ENCODE results near the gene ATPAF1. TPM values are rescaled to one million over a fixed set of nuclear protein-coding genes. Genes with fewer than 3 reads are reported as not detected.

ATPAF1 gene
- total and polyA plus RNA-seq, 9 of the 15 experiments (the other 6 are each of a cell fraction or from before 2014, with no cell fraction given) = 6.3 to 56.2 (median 27.4) TPM

DNA sequence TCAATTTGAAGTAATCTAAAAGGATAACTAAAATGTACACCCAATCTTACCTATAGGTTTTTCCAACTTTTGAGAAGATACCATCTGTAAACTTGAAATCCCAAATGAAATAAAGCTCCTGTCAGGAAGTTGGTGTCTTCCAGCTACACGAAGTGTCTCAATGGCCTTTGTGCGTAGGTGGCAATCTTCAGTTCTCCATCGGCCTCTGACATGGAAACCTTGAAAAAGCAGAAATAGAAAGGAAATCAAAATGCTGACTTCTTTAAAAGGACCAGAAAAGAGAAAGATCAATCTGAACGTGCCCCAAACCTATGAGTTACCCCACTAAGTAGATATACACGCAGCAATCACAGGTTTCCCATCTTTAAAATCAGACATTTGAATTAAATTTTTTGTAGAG is 74.1 kb downstream of the ATPAF1 start:
- WGBS (ENCODE audit: insufficient coverage, low coverage, missing lambda C conversion rate) = 89% methylated on average over 5 of the region's 5 CpGs
- Histone ChIP-seq H3K4me3 (no peak overlapping the region), H3K9me3 (replicated peaks; ENCODE audit: control insufficient read depth, insufficient read depth, low read depth, low read length) (no peaks in the 10 kb centered on the region), H3K27me3 (ENCODE audit: control insufficient read depth in 2 of 2, insufficient read depth in 2 of 2, low read length in 2 of 2) (no peaks in the 10 kb centered on the region), H3K36me3 (ENCODE audit: control insufficient read depth, insufficient read depth, low read length) (peaks cover 46% of the 10 kb centered on the region; the same call in 2 of the 3 replicates), H4K20me1 (replicated peaks; ENCODE audit: control insufficient read depth, insufficient read depth, low read length) (no peaks in the 10 kb centered on the region), H3K79me2 (ENCODE audit: control insufficient read depth, insufficient read depth, low read length) (peaks cover 2% of the 10 kb centered on the region; the same call in 1 of the 3 replicates), H3K4me1 (replicated peaks in 1 of 2; ENCODE audit: control insufficient read depth in 2 of 2, insufficient read depth in 2 of 2, low read length in 2 of 2) (peaks cover 11% of the 10 kb centered on the region in 2 experiments; a peak in 4 of 5 replicates), H3K27ac (ENCODE audit: extremely low read depth, low read depth, low read length) (no peak overlapping the region), H3K9me1 (ENCODE audit: control insufficient read depth, insufficient read depth, low read length) (no peaks in the 10 kb centered on the region), H3K9ac (ENCODE audit: insufficient read depth in 1 of 2, low read depth in 2 of 2, low read length in 2 of 2) (no peak overlapping the region), H2AFZ (ENCODE audit: low read depth, low read length) (no peak overlapping the region), H3K4me2 (ENCODE audit: insufficient read depth, low read length) (no peak overlapping the region)
- no peak for TF ChIP-seq SMARCA5 (IDR thresholded peaks at IDR 0.05)
- TF ChIP-seq, protein P1, sequence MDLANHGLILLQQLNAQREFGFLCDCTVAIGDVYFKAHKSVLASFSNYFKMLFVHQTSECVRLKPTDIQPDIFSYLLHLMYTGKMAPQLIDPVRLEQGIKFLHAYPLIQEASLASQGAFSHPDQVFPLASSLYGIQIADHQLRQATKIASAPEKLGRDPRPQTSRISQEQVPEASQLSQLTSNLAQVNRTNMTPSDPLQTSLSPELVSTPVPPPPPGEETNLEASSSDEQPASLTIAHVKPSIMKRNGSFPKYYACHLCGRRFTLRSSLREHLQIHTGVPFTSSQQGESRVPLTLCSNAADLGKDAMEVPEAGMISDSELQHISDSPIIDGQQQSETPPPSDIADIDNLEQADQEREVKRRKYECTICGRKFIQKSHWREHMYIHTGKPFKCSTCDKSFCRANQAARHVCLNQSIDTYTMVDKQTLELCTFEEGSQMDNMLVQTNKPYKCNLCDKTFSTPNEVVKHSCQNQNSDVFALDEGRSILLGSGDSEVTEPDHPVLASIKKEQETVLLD (IDR thresholded peaks at IDR 0.05) = no peak
- TF ChIP-seq MTA3 (IDR thresholded peaks at IDR 0.05; ENCODE audit: borderline replicate concordance) = no peak
- no peak for TF ChIP-seq PTRF (tag; IDR thresholded peaks at IDR 0.05)
- TF ChIP-seq, protein P2, sequence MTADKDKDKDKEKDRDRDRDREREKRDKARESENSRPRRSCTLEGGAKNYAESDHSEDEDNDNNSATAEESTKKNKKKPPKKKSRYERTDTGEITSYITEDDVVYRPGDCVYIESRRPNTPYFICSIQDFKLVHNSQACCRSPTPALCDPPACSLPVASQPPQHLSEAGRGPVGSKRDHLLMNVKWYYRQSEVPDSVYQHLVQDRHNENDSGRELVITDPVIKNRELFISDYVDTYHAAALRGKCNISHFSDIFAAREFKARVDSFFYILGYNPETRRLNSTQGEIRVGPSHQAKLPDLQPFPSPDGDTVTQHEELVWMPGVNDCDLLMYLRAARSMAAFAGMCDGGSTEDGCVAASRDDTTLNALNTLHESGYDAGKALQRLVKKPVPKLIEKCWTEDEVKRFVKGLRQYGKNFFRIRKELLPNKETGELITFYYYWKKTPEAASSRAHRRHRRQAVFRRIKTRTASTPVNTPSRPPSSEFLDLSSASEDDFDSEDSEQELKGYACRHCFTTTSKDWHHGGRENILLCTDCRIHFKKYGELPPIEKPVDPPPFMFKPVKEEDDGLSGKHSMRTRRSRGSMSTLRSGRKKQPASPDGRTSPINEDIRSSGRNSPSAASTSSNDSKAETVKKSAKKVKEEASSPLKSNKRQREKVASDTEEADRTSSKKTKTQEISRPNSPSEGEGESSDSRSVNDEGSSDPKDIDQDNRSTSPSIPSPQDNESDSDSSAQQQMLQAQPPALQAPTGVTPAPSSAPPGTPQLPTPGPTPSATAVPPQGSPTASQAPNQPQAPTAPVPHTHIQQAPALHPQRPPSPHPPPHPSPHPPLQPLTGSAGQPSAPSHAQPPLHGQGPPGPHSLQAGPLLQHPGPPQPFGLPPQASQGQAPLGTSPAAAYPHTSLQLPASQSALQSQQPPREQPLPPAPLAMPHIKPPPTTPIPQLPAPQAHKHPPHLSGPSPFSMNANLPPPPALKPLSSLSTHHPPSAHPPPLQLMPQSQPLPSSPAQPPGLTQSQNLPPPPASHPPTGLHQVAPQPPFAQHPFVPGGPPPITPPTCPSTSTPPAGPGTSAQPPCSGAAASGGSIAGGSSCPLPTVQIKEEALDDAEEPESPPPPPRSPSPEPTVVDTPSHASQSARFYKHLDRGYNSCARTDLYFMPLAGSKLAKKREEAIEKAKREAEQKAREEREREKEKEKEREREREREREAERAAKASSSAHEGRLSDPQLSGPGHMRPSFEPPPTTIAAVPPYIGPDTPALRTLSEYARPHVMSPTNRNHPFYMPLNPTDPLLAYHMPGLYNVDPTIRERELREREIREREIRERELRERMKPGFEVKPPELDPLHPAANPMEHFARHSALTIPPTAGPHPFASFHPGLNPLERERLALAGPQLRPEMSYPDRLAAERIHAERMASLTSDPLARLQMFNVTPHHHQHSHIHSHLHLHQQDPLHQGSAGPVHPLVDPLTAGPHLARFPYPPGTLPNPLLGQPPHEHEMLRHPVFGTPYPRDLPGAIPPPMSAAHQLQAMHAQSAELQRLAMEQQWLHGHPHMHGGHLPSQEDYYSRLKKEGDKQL (CRISPR knock-in tag; IDR thresholded peaks at IDR 0.05; ENCODE audit: borderline replicate concordance) = no peak
- TF ChIP-seq PTTG1 (tag; IDR thresholded peaks at IDR 0.05; ENCODE audit: low read depth) = no peak
- TF ChIP-seq, protein P3, sequence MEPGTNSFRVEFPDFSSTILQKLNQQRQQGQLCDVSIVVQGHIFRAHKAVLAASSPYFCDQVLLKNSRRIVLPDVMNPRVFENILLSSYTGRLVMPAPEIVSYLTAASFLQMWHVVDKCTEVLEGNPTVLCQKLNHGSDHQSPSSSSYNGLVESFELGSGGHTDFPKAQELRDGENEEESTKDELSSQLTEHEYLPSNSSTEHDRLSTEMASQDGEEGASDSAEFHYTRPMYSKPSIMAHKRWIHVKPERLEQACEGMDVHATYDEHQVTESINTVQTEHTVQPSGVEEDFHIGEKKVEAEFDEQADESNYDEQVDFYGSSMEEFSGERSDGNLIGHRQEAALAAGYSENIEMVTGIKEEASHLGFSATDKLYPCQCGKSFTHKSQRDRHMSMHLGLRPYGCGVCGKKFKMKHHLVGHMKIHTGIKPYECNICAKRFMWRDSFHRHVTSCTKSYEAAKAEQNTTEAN (CRISPR knock-in tag; IDR thresholded peaks at IDR 0.05) = no peak
- no peak for TF ChIP-seq SMARCC2 (IDR thresholded peaks at IDR 0.05; ENCODE audit: low read depth)
- ChIA-PET CTCF (ENCODE audit: low intra/inter-chr PET ratio) (no interaction called here), POLR2A (interaction anchor here (0.7 to 1.3 kb wide), 3 partner anchors 10 to 718 kb away, joined by 3 to 4 read pairs (median 3); partner anchors contain the start of gene MKNK1)
- intact Hi-C loops (cut with micrococcal nuclease) = no loop called here
- ATAC-seq (no peak), FAIRE-seq (no peak), DNase-seq (ENCODE audit: extremely low read depth in 1 of 4, low spot score in 3 of 4) (no peak)
- no TSS peak for BruUV-seq (replicated peaks)
- in situ Hi-C loops (cut with MboI) = no loop called here

All from K562 (cell line).